A673 (cell line): ENCODE data around the gene SLC25A1. TPM values are rescaled to one million over a fixed set of nuclear protein-coding genes. Genes with fewer than 3 reads are reported as not detected.

ENCODE experiments used
- BruUV-seq: library from RNA; stranded (reverse); fragments of 400-500 nt; replicated peaks from 2 replicates; lab custom pipeline; 2021; lab: Mats Ljungman, UMichigan
- CTCF ChIA-PET: fragments of 300-600 bp; sonication (Branson Sonifier 250); formaldehyde crosslinking; loops from one replicate; lab custom pipeline; 2022; ENCODE audit warnings: antibody characterized with exemption; lab: Charles Lee
- POLR2A ChIA-PET: fragments of 300-600 bp; sonication (Branson Sonifier 250); formaldehyde crosslinking; loops from one replicate; lab custom pipeline; 2022; ENCODE audit warnings: antibody characterized with exemption; ENCODE audit not compliant: low non-redundant PET; lab: Charles Lee
- DNase-seq: peaks from one replicate; pipeline ENCODE4 v3.0.0-alpha.2; 2015; ENCODE audit warnings: low spot score
- H3K27ac ChIP-seq: fragments of 200-600 bp; sonication (generic); 2 replicates; pipeline ENCODE4 v1.5.1; 2016; ENCODE audit warnings: mixed run types, low read depth, mild to moderate bottlenecking, mixed read lengths, antibody characterized with exemption, low read length; ENCODE audit not compliant: poor library complexity, severe bottlenecking
- H3K27me3 ChIP-seq: fragments of 200-600 bp; sonication (generic); replicated peaks from 2 replicates; pipeline ENCODE4 v1.6.1; 2017; ENCODE audit warnings: mixed run types, low read depth, mild to moderate bottlenecking, mixed read lengths, antibody characterized with exemption, low read length; ENCODE audit not compliant: insufficient read depth, poor library complexity
- H3K36me3 ChIP-seq: fragments of 200-600 bp; sonication (generic); 2 replicates; pipeline ENCODE4 v1.6.1; 2016; ENCODE audit warnings: mixed run types, mild to moderate bottlenecking, mixed read lengths, antibody characterized with exemption, low read length; ENCODE audit not compliant: insufficient read depth, poor library complexity, severe bottlenecking
- H3K4me1 ChIP-seq: fragments of 200-600 bp; sonication (generic); 2 replicates; pipeline ENCODE4 v1.6.1; 2017; ENCODE audit warnings: mixed run types, mild to moderate bottlenecking, mixed read lengths, antibody characterized with exemption, low read length; ENCODE audit not compliant: insufficient read depth, poor library complexity, severe bottlenecking
- H3K4me3 ChIP-seq: fragments of 200-600 bp; sonication (generic); 2 replicates; pipeline ENCODE4 v1.5.1; 2016; ENCODE audit warnings: low read depth, mixed run types, mild to moderate bottlenecking, mixed read lengths, low read length; ENCODE audit not compliant: poor library complexity, severe bottlenecking
- H3K9me3 ChIP-seq: fragments of 200-600 bp; sonication (generic); 2 replicates; pipeline ENCODE4 v1.6.1; 2016; ENCODE audit warnings: mixed run types, low read depth, mild to moderate bottlenecking, mixed read lengths, antibody characterized with exemption, low read length; ENCODE audit not compliant: poor library complexity, severe bottlenecking
- CTCF ChIP-seq: fragments of 300-800, 200-600 bp; sonication (generic); conservative IDR thresholded peaks from 2 replicates; pipeline ENCODE4 v1.5.1; 2017; ENCODE audit warnings: low read depth, mild to moderate bottlenecking, antibody characterized with exemption, low read length, moderate library complexity, mixed read lengths
- EZH2 ChIP-seq: fragments of 200-600 bp; sonication (generic); IDR thresholded peaks from 2 replicates; pipeline ENCODE4 v1.6.1; 2017; ENCODE audit warnings: borderline replicate concordance, low read depth, mild to moderate bottlenecking, mixed read lengths, antibody characterized with exemption, low read length; ENCODE audit not compliant: poor library complexity, severe bottlenecking
- intact Hi-C: fragments of 100-400 bp; cut with micrococcal nuclease; formaldehyde crosslinking; loops from one replicate; pipeline ENCODE4 v1.10.0; 2022; ENCODE audit not compliant: unreplicated experiment
- total RNA-seq: library from RNA; stranded (reverse); gene quantifications from 2 replicates; pipeline ENCODE4 v1.2.3, GENCODE V29; 2021

The SLC25A1 gene
- total RNA-seq, 1 experiment from 2014 or later = 91.0 TPM

GRCh38 chr22:19152942-19153883 lies 25.3 kb downstream of the SLC25A1 start:
- no peak for DNase-seq
- Histone ChIP-seq H3K4me1 (no peaks in the 10 kb centered on the region), H3K9me3 (no peaks in the 10 kb centered on the region), H3K27me3 (peaks cover 51% of the 10 kb centered on the region), H3K27ac (no peak overlapping the region), H3K36me3 (no peaks in the 10 kb centered on the region), H3K4me3 (no peak overlapping the region)
- CTCF ChIA-PET = no interaction called here
- TF ChIP-seq CTCF = no peak
- TF ChIP-seq EZH2 = no peak
- POLR2A ChIA-PET = no interaction called here
- intact Hi-C loops = no loop called here
- BruUV-seq = no TSS peak

- peaks cover 68% of the 10 kb centered on the region for H3K27me3 ChIP-seq
- no peaks in the 10 kb centered on the region for H3K36me3 ChIP-seq
- no TSS peak for BruUV-seq
- ChIA-PET POLR2A (no interaction called here), CTCF (no interaction called here)
- H3K27ac ChIP-seq = no peak overlapping the region
- no peak overlapping the region for H3K4me3 ChIP-seq
- TF ChIP-seq EZH2 (no peak), CTCF (no peak)
- H3K4me1 ChIP-seq = no peaks in the 10 kb centered on the region
- intact Hi-C loops = no loop called here
- no peaks in the 10 kb centered on the region for H3K9me3 ChIP-seq
- DNase-seq = no peak
These were observed 27.0 kb downstream of the SLC25A1 start for GRCh38 chr22:19151329-19152191.

GRCh38 chr22:19150482-19151328 lies 27.8 kb downstream of the SLC25A1 start:
- Histone ChIP-seq H3K4me3 (no peak overlapping the region), H3K9me3 (no peaks in the 10 kb centered on the region), H3K27ac (no peak overlapping the region), H3K36me3 (no peaks in the 10 kb centered on the region), H3K27me3 (peaks cover 74% of the 10 kb centered on the region), H3K4me1 (no peaks in the 10 kb centered on the region)
- peak; percentile 89 for TF ChIP-seq EZH2
- TF ChIP-seq CTCF = no peak
- intact Hi-C loops = no loop called here
- DNase-seq = no peak
- ChIA-PET POLR2A (no interaction called here), CTCF (no interaction called here)
- BruUV-seq = no TSS peak
